Measurements from ENCODE around the gene CENPE.

Gene CENPE

GRCh38 chr4:103085555-103086196 is 112.5 kb downstream of the CENPE start (continued):
- TF ChIP-seq ZBTB11 (tag by site-specific recombination; conservative IDR thresholded peaks at IDR 0.05; ENCODE audit: low read depth), result no peak
- no peak for TF ChIP-seq ZNF558 (tag by site-specific recombination; IDR thresholded peaks at IDR 0.05)

DNA sequence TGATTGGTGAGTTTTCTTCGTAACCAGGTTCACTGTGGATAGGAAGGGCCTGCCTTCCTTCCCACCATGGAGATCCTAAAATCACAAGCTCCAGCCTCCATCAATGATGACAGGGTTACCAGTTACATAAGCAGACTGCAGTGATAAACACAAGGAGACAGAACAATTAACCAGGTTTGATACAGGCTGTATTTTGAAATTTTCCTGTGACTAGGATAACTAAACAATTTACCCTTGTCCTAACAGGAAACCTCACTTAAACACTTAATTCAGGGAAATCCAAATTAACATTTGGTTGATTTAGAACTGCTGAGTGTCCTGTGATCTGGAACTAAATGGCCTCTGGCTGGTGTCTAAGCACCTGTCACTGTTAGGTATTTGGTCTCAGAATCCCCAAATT is 118.5 kb downstream of the CENPE start:
- Histone ChIP-seq H3K4me1 (ENCODE audit: control insufficient read depth, insufficient read depth, low read length) (no peaks in the 10 kb centered on the region), H3K4me3 (ENCODE audit: low read depth, low read length) (no peak overlapping the region), H3K9me3 (ENCODE audit: control insufficient read depth, insufficient read depth, low read depth, low read length) (no peaks in the 10 kb centered on the region), H3K36me3 (ENCODE audit: control insufficient read depth in 2 of 2, insufficient read depth in 1 of 2, low read length in 2 of 2) (peaks cover 0 to 9% of the 10 kb centered on the region in 2 experiments; a peak in 1 of 3 replicates), H3K27ac (ENCODE audit: extremely low read depth, low read depth, low read length) (no peak overlapping the region)
- no peak for TF ChIP-seq ZNF202 (tag by site-specific recombination; IDR thresholded peaks at IDR 0.05; ENCODE audit: borderline replicate concordance)
- TF ChIP-seq ZSCAN5A (tag by site-specific recombination; IDR thresholded peaks at IDR 0.05), result no peak
- no peak for TF ChIP-seq ZNF530 (tag by site-specific recombination; IDR thresholded peaks at IDR 0.05; ENCODE audit: low read depth)
- TF ChIP-seq ZNF350 (tag by site-specific recombination; IDR thresholded peaks at IDR 0.05), result no peak
- TF ChIP-seq ZNF623 (tag by site-specific recombination; IDR thresholded peaks at IDR 0.05), result no peak
- no peak for TF ChIP-seq ZNF366 (tag by site-specific recombination; conservative IDR thresholded peaks at IDR 0.05)
- TF ChIP-seq ZNF10 (tag by site-specific recombination; IDR thresholded peaks at IDR 0.05), result no peak
- no peak for TF ChIP-seq ZNF341 (tag by site-specific recombination; IDR thresholded peaks at IDR 0.05; ENCODE audit: low read depth)
- no peak for TF ChIP-seq ZNF114 (tag by site-specific recombination; IDR thresholded peaks at IDR 0.05)
- TF ChIP-seq ZNF843 (tag by site-specific recombination; IDR thresholded peaks at IDR 0.05), result no peak
- ChIA-PET CTCF (interaction anchor here (1.1 to 1.2 kb wide), 3 partner anchors 10 to 33 kb away, joined by 3 read pairs; partner anchors contain the start of gene BDH2), POLR2A (no interaction called here)

DNA sequence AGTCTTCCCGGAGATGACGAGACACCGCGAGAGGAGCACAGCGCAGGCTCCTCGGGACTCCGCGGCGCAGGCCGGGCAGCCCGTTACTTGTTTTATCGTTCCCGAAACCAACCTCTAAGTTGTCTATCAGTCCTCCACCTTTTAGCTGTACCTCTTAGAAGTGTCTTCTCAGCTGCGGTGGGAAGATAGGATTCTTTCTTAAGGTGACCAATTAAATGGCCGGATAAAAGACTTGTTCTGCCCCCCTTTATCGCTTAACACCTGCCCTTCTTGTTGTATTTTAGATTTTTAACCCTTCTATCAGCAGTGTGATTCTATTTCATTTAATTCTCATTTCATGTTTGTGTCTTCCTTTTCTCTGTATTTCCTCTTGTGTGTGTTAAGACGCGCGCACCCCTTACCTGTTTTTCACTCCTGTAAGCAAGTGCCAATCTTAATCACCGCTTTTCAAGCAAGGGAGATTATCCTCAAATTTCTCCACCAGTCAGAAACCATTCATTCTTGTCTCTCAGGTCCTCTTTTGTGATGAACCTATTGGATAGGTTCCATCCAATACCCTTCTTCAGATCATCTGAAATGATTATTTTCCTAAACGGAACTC is 121.3 kb downstream of the CENPE start, which contains the start of gene SLC9B2:
Gene SLC9B2, minus strand, starts transcription at position 15 of the 601 bp plus-strand sequence. CDS start 9,211 bp downstream, outside the sequence.
- peak within 1 kb of the TSS; percentile 76; the same call in 1 of the 2 replicates for H3K27ac ChIP-seq (ENCODE audit: extremely low read depth, low read depth, low read length)
- POLR2A ChIA-PET, result no interaction called here
- H3K4me1 ChIP-seq (ENCODE audit: control insufficient read depth, insufficient read depth, low read length), result no peaks in the 10 kb centered on the region
- H3K36me3 ChIP-seq (ENCODE audit: control insufficient read depth in 2 of 2, insufficient read depth in 1 of 2, low read length in 2 of 2), result peaks cover 0 to 4% of the 10 kb centered on the region in 2 experiments; a peak in 1 of 3 replicates
- peak within 1 kb of the TSS; percentile 65 for H3K4me3 ChIP-seq (ENCODE audit: low read depth, low read length)
- CTCF ChIA-PET, result interaction anchor here (0.6 to 2.2 kb wide), 4 partner anchors 10 to 644 kb away, joined by 3 to 7 read pairs (median 4); no protein-coding TSS in a partner anchor
- no peaks in the 10 kb centered on the region for H3K9me3 ChIP-seq (ENCODE audit: control insufficient read depth, insufficient read depth, low read depth, low read length)
- TF ChIP-seq ZSCAN16 (tag by site-specific recombination; IDR thresholded peaks at IDR 0.05), result no peak
- TF ChIP-seq, protein P1, sequence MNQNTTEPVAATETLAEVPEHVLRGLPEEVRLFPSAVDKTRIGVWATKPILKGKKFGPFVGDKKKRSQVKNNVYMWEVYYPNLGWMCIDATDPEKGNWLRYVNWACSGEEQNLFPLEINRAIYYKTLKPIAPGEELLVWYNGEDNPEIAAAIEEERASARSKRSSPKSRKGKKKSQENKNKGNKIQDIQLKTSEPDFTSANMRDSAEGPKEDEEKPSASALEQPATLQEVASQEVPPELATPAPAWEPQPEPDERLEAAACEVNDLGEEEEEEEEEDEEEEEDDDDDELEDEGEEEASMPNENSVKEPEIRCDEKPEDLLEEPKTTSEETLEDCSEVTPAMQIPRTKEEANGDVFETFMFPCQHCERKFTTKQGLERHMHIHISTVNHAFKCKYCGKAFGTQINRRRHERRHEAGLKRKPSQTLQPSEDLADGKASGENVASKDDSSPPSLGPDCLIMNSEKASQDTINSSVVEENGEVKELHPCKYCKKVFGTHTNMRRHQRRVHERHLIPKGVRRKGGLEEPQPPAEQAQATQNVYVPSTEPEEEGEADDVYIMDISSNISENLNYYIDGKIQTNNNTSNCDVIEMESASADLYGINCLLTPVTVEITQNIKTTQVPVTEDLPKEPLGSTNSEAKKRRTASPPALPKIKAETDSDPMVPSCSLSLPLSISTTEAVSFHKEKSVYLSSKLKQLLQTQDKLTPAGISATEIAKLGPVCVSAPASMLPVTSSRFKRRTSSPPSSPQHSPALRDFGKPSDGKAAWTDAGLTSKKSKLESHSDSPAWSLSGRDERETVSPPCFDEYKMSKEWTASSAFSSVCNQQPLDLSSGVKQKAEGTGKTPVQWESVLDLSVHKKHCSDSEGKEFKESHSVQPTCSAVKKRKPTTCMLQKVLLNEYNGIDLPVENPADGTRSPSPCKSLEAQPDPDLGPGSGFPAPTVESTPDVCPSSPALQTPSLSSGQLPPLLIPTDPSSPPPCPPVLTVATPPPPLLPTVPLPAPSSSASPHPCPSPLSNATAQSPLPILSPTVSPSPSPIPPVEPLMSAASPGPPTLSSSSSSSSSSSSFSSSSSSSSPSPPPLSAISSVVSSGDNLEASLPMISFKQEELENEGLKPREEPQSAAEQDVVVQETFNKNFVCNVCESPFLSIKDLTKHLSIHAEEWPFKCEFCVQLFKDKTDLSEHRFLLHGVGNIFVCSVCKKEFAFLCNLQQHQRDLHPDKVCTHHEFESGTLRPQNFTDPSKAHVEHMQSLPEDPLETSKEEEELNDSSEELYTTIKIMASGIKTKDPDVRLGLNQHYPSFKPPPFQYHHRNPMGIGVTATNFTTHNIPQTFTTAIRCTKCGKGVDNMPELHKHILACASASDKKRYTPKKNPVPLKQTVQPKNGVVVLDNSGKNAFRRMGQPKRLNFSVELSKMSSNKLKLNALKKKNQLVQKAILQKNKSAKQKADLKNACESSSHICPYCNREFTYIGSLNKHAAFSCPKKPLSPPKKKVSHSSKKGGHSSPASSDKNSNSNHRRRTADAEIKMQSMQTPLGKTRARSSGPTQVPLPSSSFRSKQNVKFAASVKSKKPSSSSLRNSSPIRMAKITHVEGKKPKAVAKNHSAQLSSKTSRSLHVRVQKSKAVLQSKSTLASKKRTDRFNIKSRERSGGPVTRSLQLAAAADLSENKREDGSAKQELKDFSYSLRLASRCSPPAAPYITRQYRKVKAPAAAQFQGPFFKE (tag by site-specific recombination; IDR thresholded peaks at IDR 0.05; ENCODE audit: borderline replicate concordance), result no peak
- TF ChIP-seq KLF10 (tag by site-specific recombination; IDR thresholded peaks at IDR 0.05), result no peak
- TF ChIP-seq PRDM1 (tag by site-specific recombination; IDR thresholded peaks at IDR 0.05), result peak; percentile 53
- TF ChIP-seq, protein P2, sequence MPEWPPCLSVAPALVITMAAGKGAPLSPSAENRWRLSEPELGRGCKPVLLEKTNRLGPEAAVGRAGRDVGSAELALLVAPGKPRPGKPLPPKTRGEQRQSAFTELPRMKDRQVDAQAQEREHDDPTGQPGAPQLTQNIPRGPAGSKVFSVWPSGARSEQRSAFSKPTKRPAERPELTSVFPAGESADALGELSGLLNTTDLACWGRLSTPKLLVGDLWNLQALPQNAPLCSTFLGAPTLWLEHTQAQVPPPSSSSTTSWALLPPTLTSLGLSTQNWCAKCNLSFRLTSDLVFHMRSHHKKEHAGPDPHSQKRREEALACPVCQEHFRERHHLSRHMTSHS (tag by site-specific recombination; IDR thresholded peaks at IDR 0.05), result no peak
- no peak for TF ChIP-seq GLI4 (tag by site-specific recombination; IDR thresholded peaks at IDR 0.05)
- TF ChIP-seq ZXDB (tag by site-specific recombination; IDR thresholded peaks at IDR 0.05), result 0 out of 2 replicates have a peak, but pooled peaks have one; percentile 9

Measured in HEK293 (cell line).